ENCODE results near the gene FHDC1. TPM values are rescaled to one million over a fixed set of nuclear protein-coding genes. Genes with fewer than 3 reads are reported as not detected.

FHDC1 gene
- total RNA-seq, 4 donors from 2014 or later: 6.6 to 32.8 (median 25.4) TPM

DNA sequence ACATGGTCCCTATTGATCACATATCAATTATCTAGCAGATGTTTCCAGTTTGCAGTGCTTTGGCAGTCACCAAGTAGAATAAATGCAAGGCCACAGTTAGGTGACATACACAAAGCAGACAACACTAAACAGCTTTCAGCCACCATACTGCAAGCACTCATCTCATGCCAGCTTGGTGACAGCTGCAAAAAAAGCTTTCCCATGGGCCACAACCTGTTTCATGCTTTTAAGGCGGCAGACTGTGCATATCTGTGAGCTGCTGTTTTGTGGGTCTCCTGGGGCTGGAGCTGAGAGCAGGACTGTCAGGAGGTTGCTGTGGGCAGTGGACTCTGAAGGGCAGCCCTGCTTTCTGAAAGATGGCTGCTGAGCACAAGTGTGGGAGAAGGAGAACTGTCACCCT, 82.6 kb downstream of the FHDC1 start:
- no peak for DNase-seq
- H3K27ac ChIP-seq: no peak overlapping the region
- H3K4me1 ChIP-seq: peaks cover 0 to 7% (median 1%) of the 10 kb centered on the region in 4 donors
- no peak for TF ChIP-seq CTCF (IDR thresholded peaks at IDR 0.05)
- H3K36me3 ChIP-seq: no peaks in the 10 kb centered on the region
- H3K4me3 ChIP-seq: no peak overlapping the region
- no peaks in the 10 kb centered on the region for H3K27me3 ChIP-seq
- H3K9me3 ChIP-seq: no peaks in the 10 kb centered on the region

- no peak for DNase-seq
- TF ChIP-seq POLR2A (IDR thresholded peaks at IDR 0.05) (no peak), CTCF (IDR thresholded peaks at IDR 0.05) (no peak)
- Histone ChIP-seq H3K9me3 (no peaks in the 10 kb centered on the region), H3K27me3 (no peaks in the 10 kb centered on the region), H3K27ac (no peak overlapping the region), H3K4me3 (no peak overlapping the region), H3K36me3 (no peaks in the 10 kb centered on the region), H3K4me1 (peaks cover 0 to 11% (median 2%) of the 10 kb centered on the region in 4 donors)
These were observed 83.8 kb downstream of the FHDC1 start for GRCh38 chr4:153019906-153020305.

GRCh38 chr4:153020457-153020856, 84.3 kb downstream of the FHDC1 start:
- DNase-seq: no peak
- TF ChIP-seq POLR2A (IDR thresholded peaks at IDR 0.05) (no peak), CTCF (IDR thresholded peaks at IDR 0.05) (no peak)
- H3K36me3 ChIP-seq: no peaks in the 10 kb centered on the region

DNA sequence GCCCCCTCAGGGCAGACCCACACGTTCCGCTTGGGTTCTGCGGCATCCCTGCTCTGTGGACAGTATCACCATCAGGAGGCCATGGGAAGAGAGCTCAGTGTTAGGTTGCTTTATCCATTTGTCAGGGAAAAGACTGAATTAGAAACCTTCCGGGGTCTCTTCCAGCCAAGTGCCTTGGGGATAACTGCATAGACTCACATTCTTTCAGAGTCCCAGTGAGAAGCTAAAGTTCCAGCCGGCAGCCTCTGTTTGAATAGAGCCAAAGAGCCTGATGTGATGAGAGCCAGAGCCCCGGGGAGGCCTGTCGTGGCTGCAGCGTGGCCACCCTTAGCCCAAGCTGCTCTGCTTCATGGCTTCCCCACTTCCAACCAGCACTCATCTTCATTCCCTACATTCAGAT, 85.2 kb downstream of the FHDC1 start:
- no peaks in the 10 kb centered on the region for H3K9me3 ChIP-seq
- no peak for DNase-seq
- no peak overlapping the region for H3K27ac ChIP-seq
- no peak overlapping the region for H3K4me3 ChIP-seq
- no peaks in the 10 kb centered on the region for H3K27me3 ChIP-seq
- no peaks in the 10 kb centered on the region for H3K36me3 ChIP-seq
- TF ChIP-seq POLR2A (IDR thresholded peaks at IDR 0.05) (no peak), CTCF (IDR thresholded peaks at IDR 0.05) (no peak)
- peaks cover 0 to 11% (median 2%) of the 10 kb centered on the region in 4 donors for H3K4me1 ChIP-seq

More at GRCh38 chr4:153020457-153020856, 84.3 kb downstream of the FHDC1 start:
- Histone ChIP-seq H3K27ac (no peak overlapping the region), H3K9me3 (no peaks in the 10 kb centered on the region), H3K27me3 (no peaks in the 10 kb centered on the region), H3K4me3 (no peak overlapping the region), H3K4me1 (peaks cover 0 to 11% (median 2%) of the 10 kb centered on the region in 4 donors)

DNA sequence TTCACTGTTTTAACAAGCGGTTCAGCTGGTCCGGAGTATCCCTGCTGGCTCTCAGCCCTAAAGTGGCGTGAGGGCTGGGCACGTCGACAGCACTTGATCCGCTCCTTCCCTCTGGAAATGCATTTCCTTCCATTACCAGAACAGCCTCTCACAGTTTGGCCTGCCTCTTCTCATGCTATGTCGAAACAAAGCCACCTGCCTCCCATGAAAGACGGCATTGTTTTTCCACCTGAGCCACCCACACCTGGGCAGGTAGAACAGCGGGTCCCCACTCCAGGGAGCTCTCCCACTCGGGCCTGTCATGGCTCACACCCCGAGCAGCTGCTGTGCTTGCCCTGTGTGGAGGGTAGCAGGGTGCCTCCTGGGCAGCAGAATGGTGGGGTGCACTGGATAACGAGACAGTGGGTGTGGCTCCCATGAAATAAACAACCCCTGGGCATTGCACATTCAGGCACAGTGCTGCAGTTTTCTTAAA, 86.2 kb downstream of the FHDC1 start:
- TF ChIP-seq CTCF (IDR thresholded peaks at IDR 0.05): no peak
- no peak for TF ChIP-seq POLR2A (IDR thresholded peaks at IDR 0.05)
- no peak overlapping the region for H3K4me3 ChIP-seq
- no peaks in the 10 kb centered on the region for H3K9me3 ChIP-seq
- H3K36me3 ChIP-seq: no peaks in the 10 kb centered on the region
- H3K27me3 ChIP-seq: no peaks in the 10 kb centered on the region
- no peak overlapping the region for H3K27ac ChIP-seq
- DNase-seq: no peak
- peaks cover 0 to 11% (median 2%) of the 10 kb centered on the region in 4 donors for H3K4me1 ChIP-seq

GRCh38 chr4:153023139-153023538, 87.0 kb downstream of the FHDC1 start:
- no peaks in the 10 kb centered on the region for H3K27me3 ChIP-seq
- peaks cover 0 to 4% (median 0%) of the 10 kb centered on the region in 4 donors for H3K9me3 ChIP-seq
- H3K4me3 ChIP-seq: no peak overlapping the region
- no peaks in the 10 kb centered on the region for H3K36me3 ChIP-seq
- H3K27ac ChIP-seq: no peak overlapping the region
- no peak for TF ChIP-seq POLR2A (IDR thresholded peaks at IDR 0.05)
- no peak for TF ChIP-seq CTCF (IDR thresholded peaks at IDR 0.05)
- DNase-seq: no peak
- H3K4me1 ChIP-seq: peaks cover 0 to 11% (median 2%) of the 10 kb centered on the region in 4 donors

All from Peyer's patch (tissue), 4 donors.